K562 (cell line): Measurements from ENCODE around the gene TSPAN15. TPM values are rescaled to one million over a fixed set of nuclear protein-coding genes. Genes with fewer than 3 reads are reported as not detected.

Experiments used
- BACH1 ChIP-seq: fragments of 200-800 bp; sonication (Bioruptor generic); IDR thresholded peaks from 2 replicates; pipeline ENCODE4 v1.6.1; 2016; ENCODE audit warnings: missing genetic modification characterization, missing compliant biosample characterization
- CCNT2 ChIP-seq: IDR thresholded peaks from 2 replicates; pipeline ENCODE4 v1.6.1; 2011; ENCODE audit warnings: borderline replicate concordance, low read depth, mild to moderate bottlenecking, moderate library complexity, mixed read lengths, low read length; ENCODE audit not compliant: insufficient read length; ENCODE audit errors: extremely low read depth
- FOXM1 ChIP-seq, 2 experiments: fragments of 450-650 bp in 1 of 2; sonication (generic) in 1 of 2; formaldehyde crosslinking in 1 of 2; IDR thresholded peaks; 2 replicates each; pipeline versions ENCODE4 v1.6.1 to v1.9.0; 2017 to 2022; ENCODE audit warnings: low read depth in 2 of 2, mild to moderate bottlenecking in 2 of 2, missing genetic modification reagents in 1 of 2, moderate library complexity in 1 of 2
- HMGN3 ChIP-seq: IDR thresholded peaks from 2 replicates; pipeline ENCODE4 v1.6.1; 2011; ENCODE audit warnings: borderline replicate concordance, low read depth, mild to moderate bottlenecking, mixed read lengths, low read length; ENCODE audit not compliant: insufficient read length; ENCODE audit errors: extremely low read depth
- NBN ChIP-seq: fragments of 450-650 bp; IDR thresholded peaks from 2 replicates; pipeline ENCODE4 v1.6.1; 2016; ENCODE audit warnings: low read depth, mild to moderate bottlenecking
- POLR2AphosphoS5 ChIP-seq: IDR thresholded peaks from 2 replicates; pipeline ENCODE4 v1.6.1; 2011; ENCODE audit warnings: mild to moderate bottlenecking, low read depth, low read length, moderate library complexity; ENCODE audit not compliant: control insufficient read depth, insufficient read depth
- TAF15 ChIP-seq: fragments of 200-400 bp; formaldehyde crosslinking; IDR thresholded peaks from 2 replicates; pipeline ENCODE4 v1.6.1; 2017; ENCODE audit warnings: mild to moderate bottlenecking, low read depth, low read length, moderate library complexity
- XRCC3 ChIP-seq: fragments of 450-650 bp; IDR thresholded peaks from 2 replicates; pipeline ENCODE4 v1.6.1; 2017; ENCODE audit warnings: mild to moderate bottlenecking, moderate library complexity
- ZNF644 ChIP-seq: fragments of 200-800 bp; sonication (Bioruptor generic); IDR thresholded peaks from 2 replicates; pipeline ENCODE4 v1.6.1; 2016; ENCODE audit warnings: low read depth, missing genetic modification characterization, missing compliant biosample characterization
- polyA plus RNA-seq, 8 experiments: library from polyadenylated mRNA; depleted of rRNA in 4 of 8; stranded (reverse) in 5 of 8; unstranded in 3 of 8; fragments of >200 nt; fragmentation: Nextera tagmentation in 2 of 8; fragmentation: Illumina TruSeq in 1 of 8; extraction: Ambion mirVana in 2 of 8; extraction: Trizol in 1 of 8; gene quantifications; 2 replicates each; pipeline versions ENCODE4 v1.2.1 to v1.2.3, GENCODE V29; 2011 to 2014; ENCODE audit warnings: inconsistent platforms in 1 of 8, missing spikeins in 1 of 8
- total RNA-seq, 7 experiments: library from RNA; depleted of rRNA in 6 of 7; stranded (reverse); fragments of >200 nt in 6 of 7; fragmentation: Illumina TruSeq in 2 of 7; extraction: Trizol in 2 of 7; gene quantifications; 2 replicates each; pipeline versions ENCODE4 v1.2.1 to v1.2.3, GENCODE V29; 2011 to 2021; ENCODE audit warnings: low replicate concordance in 1 of 7
- TF ChIP-seq, protein P1 (sequence below): IDR thresholded peaks from 2 replicates; pipeline ENCODE4 v1.6.1; 2011; ENCODE audit warnings: borderline replicate concordance, low read depth, mild to moderate bottlenecking, moderate library complexity, low read length; ENCODE audit not compliant: insufficient read depth, poor library complexity, severe bottlenecking
- TF ChIP-seq, protein P2 (sequence below): sonication (generic); formaldehyde crosslinking; IDR thresholded peaks from 2 replicates; pipeline ENCODE4 v1.8.1; 2022; ENCODE audit warnings: missing genetic modification reagents
- TF ChIP-seq, protein P3 (sequence below): fragments of 250-450 bp; sonication (Bioruptor Pico); IDR thresholded peaks from 2 replicates; pipeline ENCODE4 v1.4.0; 2020; ENCODE audit warnings: borderline replicate concordance
- TF ChIP-seq, protein P4 (sequence below): fragments of 450-650 bp; formaldehyde crosslinking; IDR thresholded peaks from 2 replicates; pipeline ENCODE4 v1.4.0; 2022; ENCODE audit warnings: mild to moderate bottlenecking, moderate library complexity

TSPAN15 gene
- total and polyA plus RNA-seq, 9 of the 15 experiments (the other 6 are each of a cell fraction or from before 2014, with no cell fraction given) = 0.33 to 1.0 (median 0.45) TPM; not detected in 2

DNA sequence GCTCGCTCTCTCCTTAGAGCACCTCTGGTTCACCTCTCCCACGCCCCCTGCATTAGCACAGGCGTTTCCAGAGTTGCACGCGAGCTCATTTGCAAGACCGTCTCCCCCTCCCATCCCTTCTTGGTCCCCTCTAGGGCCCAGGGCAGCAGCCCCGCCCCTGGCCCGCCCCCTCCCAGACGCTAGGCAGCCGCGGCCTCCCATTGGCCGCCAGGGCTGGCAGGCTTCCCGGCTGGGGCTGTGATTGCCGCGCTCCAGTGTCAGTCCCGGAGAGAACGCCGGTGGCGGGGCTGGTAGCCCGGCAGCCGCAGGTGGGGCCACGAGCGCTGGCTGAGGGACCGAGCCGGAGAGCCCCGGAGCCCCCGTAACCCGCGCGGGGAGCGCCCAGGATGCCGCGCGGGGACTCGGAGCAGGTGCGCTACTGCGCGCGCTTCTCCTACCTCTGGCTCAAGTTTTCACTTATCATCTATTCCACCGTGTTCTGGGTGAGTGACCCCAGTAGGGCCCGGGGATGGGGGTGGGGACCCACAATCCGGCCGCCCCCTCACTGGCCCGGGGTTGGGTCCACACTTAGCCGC, at the start of gene TSPAN15 (continued):
- TF ChIP-seq TAF15 (no peak), FOXM1 (IDR thresholded peaks at IDR 0.05; ENCODE audit: low read depth) (no peak), FOXM1 (CRISPR knock-in tag; IDR thresholded peaks at IDR 0.05; ENCODE audit: low read depth) (no peak), CCNT2 (peak; percentile 37), BACH1 (tag) (no peak), XRCC3 (no peak), POLR2AphosphoS5 (no peak), HMGN3 (no peak), NBN (no peak), ZNF644 (tag) (no peak)
- TF ChIP-seq, protein P1, sequence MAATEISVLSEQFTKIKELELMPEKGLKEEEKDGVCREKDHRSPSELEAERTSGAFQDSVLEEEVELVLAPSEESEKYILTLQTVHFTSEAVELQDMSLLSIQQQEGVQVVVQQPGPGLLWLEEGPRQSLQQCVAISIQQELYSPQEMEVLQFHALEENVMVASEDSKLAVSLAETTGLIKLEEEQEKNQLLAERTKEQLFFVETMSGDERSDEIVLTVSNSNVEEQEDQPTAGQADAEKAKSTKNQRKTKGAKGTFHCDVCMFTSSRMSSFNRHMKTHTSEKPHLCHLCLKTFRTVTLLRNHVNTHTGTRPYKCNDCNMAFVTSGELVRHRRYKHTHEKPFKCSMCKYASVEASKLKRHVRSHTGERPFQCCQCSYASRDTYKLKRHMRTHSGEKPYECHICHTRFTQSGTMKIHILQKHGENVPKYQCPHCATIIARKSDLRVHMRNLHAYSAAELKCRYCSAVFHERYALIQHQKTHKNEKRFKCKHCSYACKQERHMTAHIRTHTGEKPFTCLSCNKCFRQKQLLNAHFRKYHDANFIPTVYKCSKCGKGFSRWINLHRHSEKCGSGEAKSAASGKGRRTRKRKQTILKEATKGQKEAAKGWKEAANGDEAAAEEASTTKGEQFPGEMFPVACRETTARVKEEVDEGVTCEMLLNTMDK = no peak
- TF ChIP-seq, protein P2, sequence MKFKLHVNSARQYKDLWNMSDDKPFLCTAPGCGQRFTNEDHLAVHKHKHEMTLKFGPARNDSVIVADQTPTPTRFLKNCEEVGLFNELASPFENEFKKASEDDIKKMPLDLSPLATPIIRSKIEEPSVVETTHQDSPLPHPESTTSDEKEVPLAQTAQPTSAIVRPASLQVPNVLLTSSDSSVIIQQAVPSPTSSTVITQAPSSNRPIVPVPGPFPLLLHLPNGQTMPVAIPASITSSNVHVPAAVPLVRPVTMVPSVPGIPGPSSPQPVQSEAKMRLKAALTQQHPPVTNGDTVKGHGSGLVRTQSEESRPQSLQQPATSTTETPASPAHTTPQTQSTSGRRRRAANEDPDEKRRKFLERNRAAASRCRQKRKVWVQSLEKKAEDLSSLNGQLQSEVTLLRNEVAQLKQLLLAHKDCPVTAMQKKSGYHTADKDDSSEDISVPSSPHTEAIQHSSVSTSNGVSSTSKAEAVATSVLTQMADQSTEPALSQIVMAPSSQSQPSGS (CRISPR knock-in tag) = no peak
- TF ChIP-seq, protein P3, sequence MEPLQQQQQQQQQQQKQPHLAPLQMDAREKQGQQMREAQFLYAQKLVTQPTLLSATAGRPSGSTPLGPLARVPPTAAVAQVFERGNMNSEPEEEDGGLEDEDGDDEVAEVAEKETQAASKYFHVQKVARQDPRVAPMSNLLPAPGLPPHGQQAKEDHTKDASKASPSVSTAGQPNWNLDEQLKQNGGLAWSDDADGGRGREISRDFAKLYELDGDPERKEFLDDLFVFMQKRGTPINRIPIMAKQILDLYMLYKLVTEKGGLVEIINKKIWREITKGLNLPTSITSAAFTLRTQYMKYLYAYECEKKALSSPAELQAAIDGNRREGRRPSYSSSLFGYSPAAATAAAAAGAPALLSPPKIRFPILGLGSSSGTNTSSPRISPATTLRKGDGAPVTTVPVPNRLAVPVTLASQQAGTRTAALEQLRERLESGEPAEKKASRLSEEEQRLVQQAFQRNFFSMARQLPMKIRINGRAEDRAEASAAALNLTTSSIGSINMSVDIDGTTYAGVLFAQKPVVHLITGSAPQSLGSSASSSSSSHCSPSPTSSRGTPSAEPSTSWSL = no peak
- TF ChIP-seq, protein P4, sequence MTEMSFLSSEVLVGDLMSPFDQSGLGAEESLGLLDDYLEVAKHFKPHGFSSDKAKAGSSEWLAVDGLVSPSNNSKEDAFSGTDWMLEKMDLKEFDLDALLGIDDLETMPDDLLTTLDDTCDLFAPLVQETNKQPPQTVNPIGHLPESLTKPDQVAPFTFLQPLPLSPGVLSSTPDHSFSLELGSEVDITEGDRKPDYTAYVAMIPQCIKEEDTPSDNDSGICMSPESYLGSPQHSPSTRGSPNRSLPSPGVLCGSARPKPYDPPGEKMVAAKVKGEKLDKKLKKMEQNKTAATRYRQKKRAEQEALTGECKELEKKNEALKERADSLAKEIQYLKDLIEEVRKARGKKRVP (CRISPR knock-in tag) = no peak
- TF ChIP-seq, all 486 proteins: peak for 20
